ENCODE data around the gene DSCAM.
"Not testable (repeated sequence)": the region's sequence is repeated elsewhere in the genome, so short reads cannot be mapped to it uniquely, and the experiment has no call there.

Gene DSCAM

GRCh38 chr21:40074198-40074597, 772.8 kb downstream of the DSCAM start:
- DNase-seq = no peak

DNA sequence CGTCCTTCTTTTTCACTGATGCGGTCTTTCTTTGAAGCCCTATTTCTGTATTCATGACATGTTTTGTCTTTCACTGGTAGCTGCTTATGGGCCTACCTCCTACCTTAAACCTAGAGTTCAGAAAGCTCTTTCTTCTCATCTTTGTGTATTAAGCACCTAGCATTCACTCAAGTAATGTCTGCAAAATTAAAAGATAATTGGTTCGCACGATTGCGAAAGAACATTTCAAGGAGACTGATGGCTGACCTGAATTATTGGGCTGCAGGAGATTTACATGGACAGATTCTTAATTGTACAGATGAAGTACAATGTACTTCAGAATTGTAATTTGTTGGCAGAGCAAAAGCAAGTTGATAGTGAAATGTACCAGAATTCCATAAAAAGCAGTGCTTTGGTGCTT, 773.3 kb downstream of the DSCAM start:
- DNase-seq = no peak

DNA sequence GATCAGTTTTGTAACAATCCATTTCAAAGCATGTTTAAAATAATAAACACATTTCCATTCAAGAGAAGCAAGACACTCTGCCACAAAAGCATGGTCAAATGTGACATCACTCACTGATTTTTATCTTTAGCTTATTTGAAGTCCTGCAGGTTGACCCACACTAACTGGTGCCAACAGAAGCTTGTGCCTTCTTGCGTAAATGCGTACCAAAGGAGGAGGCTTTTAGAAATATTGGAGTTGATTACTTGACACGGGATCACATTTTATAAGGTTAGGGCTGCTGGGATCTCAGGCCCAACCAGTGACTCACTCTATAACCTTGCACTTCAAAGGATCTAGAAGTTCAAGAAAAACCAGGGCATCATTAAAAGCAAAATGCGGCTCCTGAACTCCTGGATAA, 776.1 kb downstream of the DSCAM start:
- no peak for DNase-seq

GRCh38 chr21:40067751-40068150, 779.2 kb downstream of the DSCAM start:
- DNase-seq = no peak

- DNase-seq = no peak
Measured at GRCh38 chr21:40066221-40066620, 780.7 kb downstream of the DSCAM start.

GRCh38 chr21:40060083-40060677, 786.8 kb downstream of the DSCAM start:
- DNase-seq = no peak

- no peak for DNase-seq
Measured at GRCh38 chr21:40057331-40057730, 789.6 kb downstream of the DSCAM start.

- DNase-seq = no peak
Measured at GRCh38 chr21:40056031-40056430, 790.9 kb downstream of the DSCAM start.

DNA sequence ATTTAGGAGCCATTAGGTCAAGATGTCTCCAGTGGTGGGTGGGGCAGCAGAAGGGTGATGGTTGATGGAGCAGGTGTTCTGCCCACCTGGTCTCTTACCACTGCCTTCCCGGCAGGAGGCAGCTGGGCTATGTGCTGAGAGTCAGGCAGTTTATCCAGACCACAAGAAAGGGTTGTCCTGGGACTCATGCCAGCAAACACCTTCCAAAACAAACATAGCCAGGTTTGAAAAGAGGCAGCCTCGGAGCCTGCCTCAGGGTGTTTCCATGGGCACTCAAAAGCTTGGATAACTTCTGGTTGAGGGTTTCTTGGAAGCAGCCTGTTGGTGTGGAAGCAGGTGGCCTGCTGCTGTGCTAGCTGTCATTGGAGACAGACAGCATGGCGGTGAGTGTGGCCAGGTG, 792.6 kb downstream of the DSCAM start:
- no peak for DNase-seq

DNA sequence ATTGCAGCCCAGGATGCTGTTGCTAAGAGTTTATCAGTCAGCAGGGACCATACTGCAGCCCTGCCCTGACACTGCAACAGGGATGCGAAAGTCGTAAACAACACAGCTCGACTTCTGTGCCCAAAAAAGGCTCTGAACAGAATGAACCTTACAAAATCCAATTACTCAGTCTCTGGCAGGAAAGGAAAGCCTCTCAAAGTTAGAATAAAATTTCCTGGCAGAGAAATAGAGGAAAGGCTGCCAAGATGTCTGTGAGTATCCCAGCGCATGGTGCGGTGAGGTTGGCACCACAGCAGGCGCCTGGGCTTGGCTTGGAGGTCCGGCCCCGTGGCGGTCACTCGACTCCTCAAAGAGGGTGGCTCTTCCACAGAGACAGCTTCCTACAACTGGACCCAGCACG, 794.0 kb downstream of the DSCAM start:
- no peak for DNase-seq

DNA sequence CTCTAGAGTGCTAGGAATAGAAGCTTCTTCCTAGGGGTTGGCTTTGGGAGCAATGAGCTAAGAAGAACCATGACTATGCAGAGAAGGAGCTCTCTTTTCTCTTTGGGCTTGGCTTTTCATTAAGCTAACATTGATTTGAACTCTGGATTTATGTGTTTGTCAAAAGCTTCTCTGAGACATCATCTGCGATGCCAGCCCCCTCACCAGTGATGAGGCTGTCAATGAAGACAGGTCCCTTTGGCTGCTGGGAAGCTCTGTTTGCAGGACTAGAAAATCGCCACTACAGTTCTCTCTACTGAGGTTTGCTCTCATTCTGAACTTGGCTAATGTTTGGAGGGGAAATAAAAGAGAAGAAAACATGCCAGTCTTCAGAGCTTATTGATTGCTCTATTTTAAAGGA, 794.7 kb downstream of the DSCAM start:
- DNase-seq = no peak

- no peak for DNase-seq
Measured at GRCh38 chr21:40051801-40052200, 795.2 kb downstream of the DSCAM start.

DNA sequence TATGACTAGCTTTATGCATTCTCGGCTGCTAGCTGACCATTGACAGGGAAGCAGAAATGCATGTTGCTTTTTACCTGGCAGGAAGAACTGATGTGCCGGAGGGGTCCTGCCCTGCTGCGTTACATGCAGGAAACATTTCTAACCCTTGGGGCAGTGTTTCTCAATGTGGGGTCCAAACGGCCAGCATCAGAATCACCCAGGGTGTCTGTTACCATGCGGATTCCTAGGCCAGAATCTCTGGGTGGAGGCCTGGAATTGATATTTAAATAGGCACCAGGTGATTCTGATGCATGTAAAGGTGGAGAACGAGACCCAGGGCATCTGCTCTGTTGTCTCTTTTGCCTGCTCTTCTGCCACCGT, 797.0 kb downstream of the DSCAM start:
- no peak for DNase-seq

DNA sequence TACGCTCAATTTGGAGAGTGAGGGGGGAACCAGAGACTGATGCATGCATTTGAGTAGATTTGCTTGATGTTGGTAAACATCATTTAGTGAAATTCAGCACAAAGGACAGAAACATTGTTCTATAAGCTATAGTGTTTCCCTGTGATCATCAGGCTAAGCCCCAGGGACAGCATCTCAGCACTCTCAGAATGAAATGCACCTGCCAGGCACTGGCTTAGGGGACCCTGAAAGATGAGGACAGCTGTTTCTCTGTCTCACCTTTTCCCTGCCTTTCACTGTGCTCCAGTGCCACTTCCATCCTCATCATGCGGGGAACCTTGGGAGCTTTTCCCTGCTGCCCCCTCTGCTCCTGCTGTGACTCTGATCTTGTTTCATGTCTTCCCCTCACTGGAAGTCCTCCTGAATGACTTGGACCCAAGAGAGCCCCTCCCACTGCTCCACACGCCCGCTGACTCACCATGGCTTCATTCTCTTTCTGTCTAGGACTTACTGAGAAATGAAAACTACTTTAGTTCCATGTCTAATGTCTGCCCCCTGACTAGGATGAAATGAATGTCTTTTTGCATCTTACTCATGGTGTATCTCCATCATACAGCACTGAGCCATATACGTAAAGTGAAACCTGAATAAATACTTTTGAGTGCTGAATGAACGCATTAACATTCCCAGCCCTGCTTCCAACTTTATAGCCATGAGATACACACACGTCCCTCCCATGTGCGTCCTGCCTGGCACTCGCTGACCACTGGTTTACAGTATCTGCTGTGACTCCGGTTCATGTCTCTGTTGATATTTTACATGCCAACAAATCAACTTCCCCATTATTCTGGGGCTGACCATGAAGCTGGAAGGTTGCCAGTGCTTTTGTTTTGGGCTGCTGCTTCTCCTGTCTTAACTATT, 797.7 kb downstream of the DSCAM start:
- DNase-seq = no peak

- DNase-seq = no peak
Measured at GRCh38 chr21:40047993-40048730, 798.8 kb downstream of the DSCAM start.

DNA sequence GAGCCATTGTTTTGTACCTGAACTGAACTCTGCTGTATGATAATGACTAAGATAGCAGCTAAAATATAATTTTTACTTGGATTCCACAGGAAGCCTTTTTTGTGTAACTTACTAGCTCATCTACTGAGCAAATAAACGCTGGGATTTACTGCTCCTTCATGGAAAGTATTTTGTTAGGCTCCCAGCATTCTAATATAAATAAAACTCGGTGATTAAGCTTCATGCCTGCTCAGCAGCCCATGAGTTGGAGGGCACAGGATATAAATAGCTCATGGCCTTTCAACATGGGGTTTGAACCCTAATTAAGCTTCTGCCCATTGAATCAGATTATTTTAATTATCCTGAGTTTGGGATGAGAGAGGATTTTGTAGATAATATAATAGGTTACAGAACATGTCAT, 799.7 kb downstream of the DSCAM start:
- DNase-seq = no peak

- no peak for DNase-seq
Measured at GRCh38 chr21:40043866-40044265, 803.1 kb downstream of the DSCAM start.

DNA sequence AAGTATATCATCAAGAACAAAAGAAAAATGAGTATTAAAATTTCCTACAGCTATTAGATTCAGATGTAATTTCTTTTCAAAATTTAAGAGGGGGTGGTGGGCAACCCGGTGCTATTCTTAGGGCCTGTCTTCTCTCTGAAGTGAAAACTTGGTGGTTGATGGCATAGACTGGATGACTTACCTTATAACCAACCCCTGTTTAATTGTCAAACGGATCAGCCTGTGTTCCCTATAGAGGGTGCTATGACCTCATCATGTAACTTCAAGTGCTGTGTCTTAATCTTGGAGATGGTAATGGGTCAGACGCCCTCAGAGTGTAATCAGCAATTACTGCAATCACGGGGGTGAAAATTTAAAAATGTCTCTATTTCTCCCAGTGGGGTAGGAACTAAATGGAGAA, 803.5 kb downstream of the DSCAM start:
- DNase-seq = no peak

- no peak for DNase-seq
Measured at GRCh38 chr21:40041446-40041845, 805.5 kb downstream of the DSCAM start.

DNA sequence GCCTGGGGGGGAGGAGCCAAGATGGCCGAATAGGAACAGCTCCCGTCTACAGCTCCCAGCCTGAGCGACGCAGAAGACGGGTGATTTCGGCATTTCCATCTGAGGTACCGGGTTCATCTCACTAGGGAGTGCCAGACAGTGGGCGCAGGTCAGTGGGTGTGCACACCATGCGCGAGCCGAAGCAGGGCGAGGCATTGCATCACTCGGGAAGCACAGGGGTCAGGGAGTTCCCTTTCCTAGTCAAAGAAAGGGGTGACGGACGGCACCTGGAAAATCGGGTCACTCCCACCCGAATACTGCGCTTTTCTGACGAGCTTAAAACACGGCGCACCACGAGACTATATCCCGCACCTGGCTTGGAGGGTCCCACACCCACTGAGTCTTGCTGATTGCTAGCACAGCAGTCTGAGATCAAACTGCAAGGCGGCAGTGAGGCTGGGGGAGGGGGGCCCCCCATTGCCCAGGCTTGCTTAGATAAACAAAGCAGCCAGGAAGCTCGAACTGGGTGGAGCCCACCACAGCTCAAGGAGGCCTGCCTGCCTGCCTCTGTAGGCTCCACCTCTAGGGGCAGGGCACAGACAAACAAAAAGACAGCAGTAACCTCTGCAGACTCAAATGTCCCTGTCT, 813.7 kb downstream of the DSCAM start:
- DNase-seq = not testable (repeated sequence)

- no peak for DNase-seq
Measured at GRCh38 chr21:40029888-40030287, 817.1 kb downstream of the DSCAM start.

GRCh38 chr21:40028393-40028792, 818.6 kb downstream of the DSCAM start:
- DNase-seq = not testable (repeated sequence)

GRCh38 chr21:40021558-40022351, 825.2 kb downstream of the DSCAM start:
- no peak for DNase-seq
